H1 (cell line): ENCODE measurements around the gene HFE. TPM values are rescaled to one million over a fixed set of nuclear protein-coding genes. Genes with fewer than 3 reads are reported as not detected.

ENCODE experiments used
- CTCF ChIA-PET: fragments of 300-600 bp; sonication (Branson Sonifier 250); formaldehyde crosslinking; loops from one replicate; lab custom pipeline; 2021; ENCODE audit not compliant: partially characterized antibody; lab: Charles Lee
- POLR2A ChIA-PET: fragments of 300-600 bp; sonication (Branson Sonifier 250); formaldehyde crosslinking; loops from one replicate; lab custom pipeline; 2021; ENCODE audit warnings: inconsistent platforms; ENCODE audit not compliant: partially characterized antibody; lab: Charles Lee
- DNase-seq, 2 experiments: peaks; one replicate each; pipeline versions ENCODE4 v3.0.0 to v3.0.0-alpha.2; 2010 to 2022; ENCODE audit warnings: low spot score in 2 of 2, low read depth in 1 of 2, mixed read lengths in 1 of 2
- FAIRE-seq: peaks from 2 replicates; lab custom pipeline; 2011; peaks lifted over from hg19 to GRCh38; lab: Jason Lieb, UNC
- H2AFZ ChIP-seq: 2 replicates; pipeline ENCODE4 v1.8.1; 2012; ENCODE audit warnings: low read length, inconsistent platforms
- H2AK5ac ChIP-seq: 2 replicates; pipeline ENCODE4 v1.6.1; 2013; ENCODE audit warnings: low read depth, low read length
- H2BK120ac ChIP-seq: replicated peaks from 2 replicates; pipeline ENCODE3; 2013; ENCODE audit warnings: low read depth, low read length, inconsistent platforms
- H2BK12ac ChIP-seq: 2 replicates; pipeline ENCODE4 v1.6.1; 2013; ENCODE audit warnings: low read depth, low read length
- H2BK15ac ChIP-seq: 2 replicates; pipeline ENCODE4 v1.6.1; 2013; ENCODE audit warnings: low read length
- H2BK20ac ChIP-seq: 2 replicates; pipeline ENCODE4 v1.6.1; 2013; ENCODE audit warnings: low read length
- H2BK5ac ChIP-seq: 2 replicates; pipeline ENCODE4 v1.6.1; 2013; ENCODE audit warnings: low read depth, low read length
- H3K14ac ChIP-seq: 2 replicates; pipeline ENCODE4 v1.6.1; 2013; ENCODE audit warnings: inconsistent platforms; ENCODE audit not compliant: insufficient read length
- H3K18ac ChIP-seq: 2 replicates; pipeline ENCODE4 v1.6.1; 2013; ENCODE audit warnings: low read length; ENCODE audit errors: extremely low read depth
- H3K23ac ChIP-seq: 2 replicates; pipeline ENCODE4 v1.6.1; 2013; ENCODE audit warnings: inconsistent platforms; ENCODE audit not compliant: insufficient read length
- H3K23me2 ChIP-seq: 2 replicates; pipeline ENCODE4 v1.6.1; 2013; ENCODE audit warnings: low read depth, low read length
- H3K27ac ChIP-seq: 2 replicates; pipeline ENCODE4 v1.6.1; 2011; ENCODE audit warnings: low read depth, low read length, inconsistent platforms
- H3K27me3 ChIP-seq, 4 experiments: replicated peaks in 1 of 4; 1 replicate in 1 of 4; 2 replicates in 3 of 4; pipeline versions ENCODE4 v1.6.1 to v1.8.1; 2011 to 2013; ENCODE audit warnings: low read length in 3 of 4, mild to moderate bottlenecking in 3 of 4, inconsistent platforms in 2 of 4, mixed read lengths in 2 of 4, moderate library complexity in 1 of 4; ENCODE audit not compliant: control insufficient read depth in 3 of 4, insufficient read depth in 3 of 4; ENCODE audit errors: extremely low read depth in 1 of 4
- H3K36me3 ChIP-seq, 4 experiments: 2 replicates each; pipeline versions ENCODE4 v1.6.1 to v1.8.1; 2011 to 2013; ENCODE audit warnings: mild to moderate bottlenecking in 4 of 4, low read length in 3 of 4, moderate library complexity in 2 of 4, control low read depth in 1 of 4, inconsistent platforms in 1 of 4; ENCODE audit not compliant: insufficient read depth in 4 of 4, control insufficient read depth in 2 of 4
- H3K4ac ChIP-seq: replicated peaks from 2 replicates; pipeline ENCODE3; 2013; ENCODE audit warnings: low read length, low read depth, mixed read lengths, inconsistent platforms; ENCODE audit not compliant: insufficient read length
- H3K4me1 ChIP-seq, 4 experiments: replicated peaks in 1 of 4; 1 replicate in 1 of 4; 2 replicates in 3 of 4; pipeline versions ENCODE4 v1.6.1 to v1.8.1; 2011 to 2013; ENCODE audit warnings: low read length in 3 of 4, inconsistent platforms in 2 of 4, mixed read lengths in 1 of 4; ENCODE audit not compliant: insufficient read depth in 4 of 4, control insufficient read depth in 3 of 4
- H3K4me2 ChIP-seq, 2 experiments: 2 replicates each; pipeline versions ENCODE4 v1.6.1 to v1.8.1; 2011 to 2013; ENCODE audit warnings: low read depth in 2 of 2, low read length in 2 of 2, control low read depth in 1 of 2, inconsistent platforms in 1 of 2, mild to moderate bottlenecking in 1 of 2; ENCODE audit not compliant: insufficient read depth in 1 of 2
- H3K4me3 ChIP-seq, 4 experiments: fragments of 200-600, 300-600 bp in 1 of 4; sonication (generic), shearing (Covaris generic), sonication (Bioruptor Twin) in 1 of 4; 2 replicates each; pipeline versions ENCODE4 v1.5.1 to v1.8.1; 2011 to 2016; ENCODE audit warnings: low read length in 4 of 4, low read depth in 3 of 4, control low read depth in 2 of 4, inconsistent platforms in 2 of 4, mild to moderate bottlenecking in 2 of 4, mixed read lengths in 1 of 4, moderate library complexity in 1 of 4; ENCODE audit not compliant: insufficient read depth in 2 of 4; ENCODE audit errors: extremely low read depth in 1 of 4
- H3K56ac ChIP-seq: replicated peaks from 2 replicates; pipeline ENCODE3; 2013; ENCODE audit warnings: low read depth, mild to moderate bottlenecking, mixed read lengths, low read length, inconsistent platforms; ENCODE audit not compliant: insufficient read length
- H3K79me1 ChIP-seq: 2 replicates; pipeline ENCODE4 v1.6.1; 2013; ENCODE audit warnings: low read depth, low read length, control low read depth
- H3K79me2 ChIP-seq, 2 experiments: 2 replicates each; pipeline versions ENCODE4 v1.6.1 to v1.8.1; 2012 to 2013; ENCODE audit warnings: low read length in 2 of 2, mild to moderate bottlenecking in 2 of 2, inconsistent platforms in 1 of 2; ENCODE audit not compliant: insufficient read depth in 2 of 2, control insufficient read depth in 1 of 2
- H3K9ac ChIP-seq, 4 experiments: replicated peaks in 1 of 4; 1 replicate in 1 of 4; 2 replicates in 3 of 4; pipeline versions ENCODE4 v1.6.1 to v1.8.1; 2011 to 2013; ENCODE audit warnings: low read depth in 3 of 4, low read length in 3 of 4, control low read depth in 2 of 4, mild to moderate bottlenecking in 2 of 4, moderate library complexity in 2 of 4, inconsistent platforms in 1 of 4; ENCODE audit errors: extremely low read depth in 1 of 4
- H3K9me3 ChIP-seq, 2 experiments: 2 replicates each; pipeline versions ENCODE4 v1.6.1 to v1.8.1; 2012 to 2013; ENCODE audit warnings: mild to moderate bottlenecking in 2 of 2, moderate library complexity in 2 of 2, control low read depth in 1 of 2, inconsistent platforms in 1 of 2, low read depth in 1 of 2, low read length in 1 of 2, mixed read lengths in 1 of 2; ENCODE audit not compliant: insufficient read depth in 2 of 2
- H4K20me1 ChIP-seq, 2 experiments: replicated peaks in 1 of 2; 2 replicates each; pipeline versions ENCODE3 to v1.8.1; 2011 to 2013; ENCODE audit warnings: inconsistent platforms in 2 of 2, low read length in 2 of 2, mild to moderate bottlenecking in 1 of 2; ENCODE audit not compliant: insufficient read depth in 2 of 2, control insufficient read depth in 1 of 2
- H4K5ac ChIP-seq: 2 replicates; pipeline ENCODE4 v1.6.1; 2013; ENCODE audit warnings: low read length, low read depth, mixed read lengths, inconsistent platforms; ENCODE audit not compliant: insufficient read length
- H4K8ac ChIP-seq: 2 replicates; pipeline ENCODE4 v1.8.0; 2013; ENCODE audit warnings: mild to moderate bottlenecking, moderate library complexity, low read length, inconsistent platforms; ENCODE audit not compliant: insufficient read depth; ENCODE audit errors: extremely low read depth
- H4K91ac ChIP-seq: replicated peaks from 2 replicates; pipeline ENCODE3; 2013; ENCODE audit warnings: low read length, mixed read lengths, inconsistent platforms; ENCODE audit not compliant: insufficient read length
- SP1 ChIP-seq: IDR thresholded peaks from 2 replicates; pipeline ENCODE4 v1.6.1; 2011; ENCODE audit warnings: low read depth, low read length
- TBP ChIP-seq: IDR thresholded peaks from 2 replicates; pipeline ENCODE4 v1.6.1; 2011; ENCODE audit warnings: low read depth, low read length, improper control_type of control experiment
- WGBS, 2 experiments: shearing (Covaris generic) in 1 of 2; methylation state at CpG; one replicate each; pipeline versions ENCODE4 v1.1.6 to v1.1.7; 2013 to 2015; ENCODE audit warnings: low lambda C conversion rate in 2 of 2, mixed read lengths in 2 of 2, inconsistent platforms in 1 of 2, low coverage in 1 of 2, missing lambda C conversion rate in 1 of 2; ENCODE audit not compliant: insufficient replicate concordance in 2 of 2, insufficient coverage in 1 of 2, insufficient read length in 1 of 2; ENCODE audit errors: extremely low coverage in 1 of 2, missing lambda C conversion rate in 1 of 2; 5-methylcytosine and 5-hydroxymethylcytosine counted together
- polyA plus RNA-seq, 7 experiments: library from polyadenylated mRNA; depleted of rRNA in 3 of 7; stranded (reverse) in 5 of 7; unstranded in 2 of 7; fragments of >200 nt in 5 of 7; fragments of 200-250 nt in 2 of 7; gene quantifications; 1 replicate in 5 of 7; 2 replicates in 1 of 7; 4 replicates in 1 of 7; pipeline versions ENCODE4 v1.2.1 to v1.2.3, GENCODE V29; 2011 to 2013; ENCODE audit warnings: missing spikeins in 2 of 7, mixed read lengths in 2 of 7
- total RNA-seq: library from RNA; stranded (reverse); fragmentation: NEBNext Ultra II Directional; extraction: Animal tissue kit (Norgen Biotek cat#: 25700); gene quantifications from 2 replicates; pipeline ENCODE4 v1.2.1, GENCODE V29; 2021

Gene HFE
- total and polyA plus RNA-seq, 2 of the 8 experiments (the other 6 are each of a cell fraction or from before 2014, with no cell fraction given): 1.6 to 2.0 TPM

- Histone ChIP-seq H3K4me2 (peak overlapping the region; percentile 82 to 93), H4K8ac (no peak overlapping the region), H3K23ac (no peak overlapping the region), H3K79me1 (no peaks in the 10 kb centered on the region), H2BK5ac (peak overlapping the region; percentile 90), H2BK120ac (peak overlapping the region; percentile 88), H2AFZ (no peak overlapping the region), H4K5ac (peak overlapping the region; percentile 39), H3K36me3 (no peaks in the 10 kb centered on the region), H3K4me3 (peak overlapping the region; percentile 82 to 95 (median 83)), H2BK15ac (no peak overlapping the region), H3K9me3 (no peaks in the 10 kb centered on the region), H2BK20ac (no peak overlapping the region), H3K4me1 (peaks cover 0 to 3% (median 0%) of the 10 kb centered on the region in 4 experiments; a peak in 1 of 7 replicates), H2BK12ac (no peak overlapping the region; the same call in 1 of the 2 replicates), H2AK5ac (no peak overlapping the region), H3K56ac (no peak overlapping the region), H3K27me3 (no peaks in the 10 kb centered on the region), H3K14ac (no peak overlapping the region), H3K18ac (no peak overlapping the region; the same call in 1 of the 2 replicates), H4K20me1 (no peaks in the 10 kb centered on the region), H3K4ac (no peak overlapping the region), H4K91ac (no peak overlapping the region), H3K27ac (peak overlapping the region; percentile 93), H3K79me2 (no peaks in the 10 kb centered on the region), H3K9ac (peak overlapping the region in 3 of 4 experiments; percentile 52 to 86 (median 69); a peak in 6 of 7 replicates), H3K23me2 (no peaks in the 10 kb centered on the region; the same call in none of the 2 replicates)
- DNase-seq: no peak
- FAIRE-seq: no peak
- POLR2A ChIA-PET: interaction anchor here (0.6 to 43.5 kb wide), 39 partner anchors 11 to 1836 kb away, joined by 3 to 1982 read pairs (median 5); partner anchors contain the start of gene HFE
- CTCF ChIA-PET: interaction anchor here (0.6 to 2.0 kb wide), 3 partner anchors 30 to 48 kb away, joined by 3 to 7 read pairs (median 3); no protein-coding TSS in a partner anchor
- TF ChIP-seq TBP (no peak), SP1 (no peak)
- 1% methylated on average over 14 of the region's 14 CpGs; no CpG with 5 or more reads in 1 of the 2 experiments for WGBS, 2 experiments
Measured at GRCh38 chr6:26056583-26057350, 30.5 kb upstream of the HFE start.
